Endometrial microvascular endothelial cells (primary cell): ENCODE measurements around the gene PCDHA5. TPM values are rescaled to one million over a fixed set of nuclear protein-coding genes. Genes with fewer than 3 reads are reported as not detected.

Source experiments
- in situ Hi-C: cut with HindIII; loops from 2 replicates; pipeline ENCODE4 v1.10.0; 2017; ENCODE audit warnings: low sequenced_read_pairs, low pct_unique_long_range_greater_than_20kb; ENCODE audit errors: inconsistent ontology term
- total RNA-seq: library from RNA; depleted of rRNA; stranded (reverse); fragments of >200 nt; gene quantifications from one replicate; pipeline ENCODE4 v1.2.3, GENCODE V29; 2015; ENCODE audit errors: inconsistent ontology term

PCDHA5 gene
- total RNA-seq, 1 donor from 2014 or later: not detected

GRCh38 chr5:140855772-140856674, 34.6 kb downstream of the PCDHA5 start, which contains the start of gene PCDHA10:
TSS of gene PCDHA10 (plus strand) at chr5:140855897. CDS start at chr5:140856049, 152 bp downstream.
- in situ Hi-C loops: no loop called here

GRCh38 chr5:140857177-140857986, 36.0 kb downstream of the PCDHA5 start:
- in situ Hi-C loops: no loop called here

GRCh38 chr5:140857987-140858240, 36.5 kb downstream of the PCDHA5 start:
- in situ Hi-C loops: no loop called here

GRCh38 chr5:140862441-140863295, 41.3 kb downstream of the PCDHA5 start:
- in situ Hi-C loops: no loop called here

GRCh38 chr5:140868721-140869554, 47.5 kb downstream of the PCDHA5 start, which contains the start of gene PCDHA11:
TSS of gene PCDHA11 (plus strand) at chr5:140868957. CDS start at chr5:140869104, 147 bp downstream.
- in situ Hi-C loops: no loop called here

GRCh38 chr5:140869555-140869886, 48.1 kb downstream of the PCDHA5 start:
- in situ Hi-C loops: no loop called here

- in situ Hi-C loops: no loop called here
Measured at GRCh38 chr5:140870221-140871201, 49.1 kb downstream of the PCDHA5 start.

Other genes starting within 250 kb of the PCDHA5 start
- gene CD14, start 188.4 kb upstream of the PCDHA5 start, total RNA-seq: not detected
- 7.6 TPM for gene TMCO6, start 182.2 kb upstream of the PCDHA5 start, total RNA-seq
- 66.7 TPM for gene NDUFA2, start 174.0 kb upstream of the PCDHA5 start, total RNA-seq
- 87.9 TPM for gene IK, start 173.8 kb upstream of the PCDHA5 start, total RNA-seq
- gene WDR55, start 156.7 kb upstream of the PCDHA5 start, total RNA-seq: 29.4 TPM
- gene DND1, start 148.0 kb upstream of the PCDHA5 start, total RNA-seq: 0.37 TPM
- gene HARS1, start 130.2 kb upstream of the PCDHA5 start, total RNA-seq: 118 TPM
- 26.4 TPM for gene HARS2, start 130.2 kb upstream of the PCDHA5 start, total RNA-seq
- 41.3 TPM for gene ZMAT2, start 121.2 kb upstream of the PCDHA5 start, total RNA-seq
- gene PCDHA1, start 35.5 kb upstream of the PCDHA5 start, total RNA-seq: not detected
- gene PCDHA2, start 26.8 kb upstream of the PCDHA5 start, total RNA-seq: not detected
- gene PCDHA3, start 20.6 kb upstream of the PCDHA5 start, total RNA-seq: not detected
- gene PCDHA4, start 14.5 kb upstream of the PCDHA5 start, total RNA-seq: not detected
- not detected for gene PCDHA6, start 6.3 kb downstream of the PCDHA5 start, total RNA-seq
- gene PCDHA7, start 12.7 kb downstream of the PCDHA5 start, total RNA-seq: not detected
- gene PCDHA8, start 19.6 kb downstream of the PCDHA5 start, total RNA-seq: not detected
- gene PCDHA9, start 26.8 kb downstream of the PCDHA5 start, total RNA-seq: not detected
- gene PCDHA10, start 34.3 kb downstream of the PCDHA5 start, total RNA-seq: not detected
- gene PCDHA11, start 47.3 kb downstream of the PCDHA5 start, total RNA-seq: not detected
- gene PCDHA12, start 53.7 kb downstream of the PCDHA5 start, total RNA-seq: not detected
- gene PCDHA13, start 60.5 kb downstream of the PCDHA5 start, total RNA-seq: not detected
- gene PCDHAC1, start 104.7 kb downstream of the PCDHA5 start, total RNA-seq: not detected
- gene PCDHAC2, start 144.9 kb downstream of the PCDHA5 start, total RNA-seq: not detected
- not detected for gene PCDHB1, start 229.8 kb downstream of the PCDHA5 start, total RNA-seq